ENCODE measurements around the gene OR2B2. TPM values are rescaled to one million over a fixed set of nuclear protein-coding genes. Genes with fewer than 3 reads are reported as not detected.
A peak's percentile ranks its signal among the peaks of the same experiment; 100 is the strongest.
"Not testable (repeated sequence)": the region's sequence is repeated elsewhere in the genome, so short reads cannot be mapped to it uniquely, and the experiment has no call there.

OR2B2 gene
- total and polyA plus RNA-seq, 4 donors: not detected

GRCh38 chr6:27924179-27924578 lies 12.0 kb upstream of the OR2B2 start:
- no peaks in the 10 kb centered on the region for H3K27me3 ChIP-seq (ENCODE audit: control insufficient read depth, insufficient read depth, low read length)
- no peak overlapping the region for H3K4me3 ChIP-seq (ENCODE audit: low read depth, low read length)
- 82% methylated on average over 4 of the region's 6 CpGs for WGBS (ENCODE audit: insufficient coverage)
- H3K9me3 ChIP-seq (ENCODE audit: control insufficient read depth, insufficient read depth, low read length): no peaks in the 10 kb centered on the region
- no peak overlapping the region for H3K27ac ChIP-seq (ENCODE audit: low read depth, low read length)
- H3K36me3 ChIP-seq (ENCODE audit: control insufficient read depth, insufficient read depth, low read length): no peaks in the 10 kb centered on the region
- peak in 1 of 6 donors; percentile 5 for DNase-seq (ENCODE audit: low read depth in 4 of 6, low spot score in 6 of 6)
- no peaks in the 10 kb centered on the region for H3K4me1 ChIP-seq (ENCODE audit: control insufficient read depth, insufficient read depth, low read length)

- no peak for DNase-seq (ENCODE audit: low read depth in 4 of 6, low spot score in 6 of 6)
- no peaks in the 10 kb centered on the region for H3K36me3 ChIP-seq (ENCODE audit: control insufficient read depth, insufficient read depth, low read length)
- no peaks in the 10 kb centered on the region for H3K4me1 ChIP-seq (ENCODE audit: control insufficient read depth, insufficient read depth, low read length)
- H3K27ac ChIP-seq (ENCODE audit: low read depth, low read length): no peak overlapping the region
- no peak overlapping the region for H3K4me3 ChIP-seq (ENCODE audit: low read depth, low read length)
- no peaks in the 10 kb centered on the region for H3K9me3 ChIP-seq (ENCODE audit: control insufficient read depth, insufficient read depth, low read length)
- no peaks in the 10 kb centered on the region for H3K27me3 ChIP-seq (ENCODE audit: control insufficient read depth, insufficient read depth, low read length)
Observed at GRCh38 chr6:27922949-27923348, 10.8 kb upstream of the OR2B2 start.

- Histone ChIP-seq H3K27ac (ENCODE audit: low read depth, low read length) (no peak overlapping the region), H3K4me3 (ENCODE audit: low read depth, low read length) (no peak overlapping the region), H3K4me1 (ENCODE audit: control insufficient read depth, insufficient read depth, low read length) (no peaks in the 10 kb centered on the region), H3K9me3 (ENCODE audit: control insufficient read depth, insufficient read depth, low read length) (no peaks in the 10 kb centered on the region), H3K36me3 (ENCODE audit: control insufficient read depth, insufficient read depth, low read length) (no peaks in the 10 kb centered on the region), H3K27me3 (ENCODE audit: control insufficient read depth, insufficient read depth, low read length) (no peaks in the 10 kb centered on the region)
- DNase-seq (ENCODE audit: low read depth in 4 of 6, low spot score in 6 of 6): peak in 1 of 6 donors; percentile 7
- WGBS (ENCODE audit: insufficient coverage): no CpG with 5 or more reads among the region's 1 CpG
Observed at GRCh38 chr6:27908017-27908416, 4.2 kb downstream of the OR2B2 start.

DNA sequence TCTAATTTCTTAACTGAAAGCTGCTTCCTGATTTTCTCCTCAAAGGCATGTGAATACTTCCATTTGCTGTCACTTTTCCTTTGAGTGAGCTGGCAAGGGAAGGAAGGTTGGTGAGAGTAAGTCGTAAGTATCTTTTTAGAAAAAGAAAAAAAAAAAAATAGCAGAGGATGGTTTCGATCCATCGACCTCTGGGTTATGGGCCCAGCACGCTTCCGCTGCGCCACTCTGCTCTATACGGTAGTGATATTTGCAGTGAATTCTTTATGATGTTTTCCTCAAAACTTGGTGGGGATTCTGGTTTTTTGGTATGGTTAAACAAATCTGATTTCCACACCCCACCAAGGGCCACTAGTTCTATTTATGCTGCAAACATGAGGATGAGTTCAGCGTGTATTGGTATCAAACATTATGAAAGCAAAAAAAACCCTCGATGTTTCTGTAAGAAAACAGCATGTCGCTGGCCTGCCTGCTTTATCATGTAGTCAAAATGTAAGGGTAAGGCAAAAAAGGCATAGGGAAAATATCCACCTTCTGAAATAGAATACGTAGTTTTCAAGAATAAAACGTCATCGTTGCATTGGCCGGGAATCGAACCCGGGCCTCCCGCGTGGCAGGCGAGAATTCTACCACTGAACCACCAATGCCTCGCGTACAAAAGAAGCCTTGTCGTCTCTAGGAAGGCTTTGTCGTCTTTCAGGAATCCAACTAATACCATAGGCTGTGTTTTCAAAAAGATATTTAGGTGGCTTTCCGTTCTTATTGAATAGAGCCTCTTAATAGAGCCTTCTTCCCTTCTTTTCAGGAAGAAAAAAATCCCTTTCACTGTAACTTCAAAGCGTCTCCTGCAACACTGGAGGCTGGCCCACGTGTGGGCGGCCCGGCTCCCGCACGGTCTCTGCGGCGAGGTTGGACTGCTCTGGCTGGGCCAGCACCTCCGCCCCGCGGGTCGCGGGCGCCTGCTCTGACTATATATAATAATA lies 9.6 kb downstream of the OR2B2 start:
- H3K4me3 ChIP-seq (ENCODE audit: low read depth, low read length): peak overlapping the region; percentile 73
- 0% methylated on average over 14 of the region's 38 CpGs for WGBS (ENCODE audit: insufficient coverage)
- DNase-seq (ENCODE audit: low read depth in 4 of 6, low spot score in 6 of 6): peak; percentile 86 to 98 (median 92)
- no peaks in the 10 kb centered on the region for H3K36me3 ChIP-seq (ENCODE audit: control insufficient read depth, insufficient read depth, low read length)
- peak overlapping the region; percentile 97 for H3K27ac ChIP-seq (ENCODE audit: low read depth, low read length)
- no peaks in the 10 kb centered on the region for H3K9me3 ChIP-seq (ENCODE audit: control insufficient read depth, insufficient read depth, low read length)
- H3K4me1 ChIP-seq (ENCODE audit: control insufficient read depth, insufficient read depth, low read length): no peaks in the 10 kb centered on the region
- H3K27me3 ChIP-seq (ENCODE audit: control insufficient read depth, insufficient read depth, low read length): no peaks in the 10 kb centered on the region

GRCh38 chr6:27901801-27902200 lies 10.4 kb downstream of the OR2B2 start:
- H3K36me3 ChIP-seq (ENCODE audit: control insufficient read depth, insufficient read depth, low read length): no peaks in the 10 kb centered on the region
- H3K27ac ChIP-seq (ENCODE audit: low read depth, low read length): no peak overlapping the region
- whole genome bisulfite sequencing (ENCODE audit: insufficient coverage): 100% methylated on average over 2 of the region's 8 CpGs
- H3K4me3 ChIP-seq (ENCODE audit: low read depth, low read length): peak overlapping the region; percentile 73
- H3K4me1 ChIP-seq (ENCODE audit: control insufficient read depth, insufficient read depth, low read length): no peaks in the 10 kb centered on the region
- no peaks in the 10 kb centered on the region for H3K27me3 ChIP-seq (ENCODE audit: control insufficient read depth, insufficient read depth, low read length)
- DNase-seq (ENCODE audit: low read depth in 4 of 6, low spot score in 6 of 6): peak in 1 of 6 donors; percentile 1
- H3K9me3 ChIP-seq (ENCODE audit: control insufficient read depth, insufficient read depth, low read length): no peaks in the 10 kb centered on the region

GRCh38 chr6:27900197-27900596 lies 12.0 kb downstream of the OR2B2 start:
- DNase-seq (ENCODE audit: low read depth in 4 of 6, low spot score in 6 of 6); H3K4me3 ChIP-seq (ENCODE audit: low read depth, low read length); H3K9me3 ChIP-seq (ENCODE audit: control insufficient read depth, insufficient read depth, low read length); H3K4me1 ChIP-seq (ENCODE audit: control insufficient read depth, insufficient read depth, low read length); H3K36me3 ChIP-seq (ENCODE audit: control insufficient read depth, insufficient read depth, low read length); H3K27me3 ChIP-seq (ENCODE audit: control insufficient read depth, insufficient read depth, low read length); H3K27ac ChIP-seq (ENCODE audit: low read depth, low read length): not testable (repeated sequence)
- no CpG with 5 or more reads among the region's 7 CpGs for WGBS (ENCODE audit: insufficient coverage)

GRCh38 chr6:27899543-27899942 lies 12.7 kb downstream of the OR2B2 start:
- Histone ChIP-seq H3K4me3 (ENCODE audit: low read depth, low read length) (no peak overlapping the region), H3K27me3 (ENCODE audit: control insufficient read depth, insufficient read depth, low read length) (no peaks in the 10 kb centered on the region), H3K27ac (ENCODE audit: low read depth, low read length) (no peak overlapping the region), H3K9me3 (ENCODE audit: control insufficient read depth, insufficient read depth, low read length) (no peaks in the 10 kb centered on the region), H3K4me1 (ENCODE audit: control insufficient read depth, insufficient read depth, low read length) (peaks cover 8% of the 10 kb centered on the region), H3K36me3 (ENCODE audit: control insufficient read depth, insufficient read depth, low read length) (no peaks in the 10 kb centered on the region)
- no peak for DNase-seq (ENCODE audit: low read depth in 4 of 6, low spot score in 6 of 6)

DNA sequence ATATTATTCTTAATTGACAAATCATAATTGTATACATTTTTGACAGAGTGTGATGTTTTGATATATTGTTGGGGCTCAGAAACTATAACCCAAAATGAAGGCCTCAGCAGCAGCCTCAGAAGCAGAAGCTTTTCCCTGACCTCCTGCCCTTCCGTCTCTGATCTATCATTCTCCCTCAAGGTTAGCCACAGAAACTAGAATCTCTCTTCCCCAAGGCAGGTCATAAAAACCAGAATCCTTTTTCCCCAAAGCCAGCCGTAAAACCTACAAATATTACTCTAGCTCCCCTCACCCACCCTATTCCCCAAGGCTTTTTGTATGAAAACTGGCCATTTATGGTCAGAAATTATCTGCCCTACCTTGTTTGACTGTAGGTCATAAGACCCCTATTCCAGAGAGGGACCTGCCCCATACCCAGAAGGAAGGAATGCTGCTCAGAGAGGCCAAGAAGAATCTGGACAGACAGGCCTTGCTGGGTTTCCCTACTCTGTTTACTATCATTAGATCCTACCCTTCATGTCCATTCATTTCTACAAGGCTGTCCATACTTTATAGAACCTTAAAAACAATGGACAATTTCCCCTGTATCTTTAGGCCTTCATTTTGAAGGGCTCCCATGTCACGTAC lies 14.5 kb downstream of the OR2B2 start:
- no peak for DNase-seq (ENCODE audit: low read depth in 4 of 6, low spot score in 6 of 6)
- WGBS (ENCODE audit: insufficient coverage): 75% methylated on average over 2 of the region's 3 CpGs
- no peaks in the 10 kb centered on the region for H3K36me3 ChIP-seq (ENCODE audit: control insufficient read depth, insufficient read depth, low read length)
- H3K4me1 ChIP-seq (ENCODE audit: control insufficient read depth, insufficient read depth, low read length): peaks cover 22% of the 10 kb centered on the region
- no peak overlapping the region for H3K27ac ChIP-seq (ENCODE audit: low read depth, low read length)
- no peaks in the 10 kb centered on the region for H3K27me3 ChIP-seq (ENCODE audit: control insufficient read depth, insufficient read depth, low read length)
- H3K9me3 ChIP-seq (ENCODE audit: control insufficient read depth, insufficient read depth, low read length): no peaks in the 10 kb centered on the region
- no peak overlapping the region for H3K4me3 ChIP-seq (ENCODE audit: low read depth, low read length)

DNA sequence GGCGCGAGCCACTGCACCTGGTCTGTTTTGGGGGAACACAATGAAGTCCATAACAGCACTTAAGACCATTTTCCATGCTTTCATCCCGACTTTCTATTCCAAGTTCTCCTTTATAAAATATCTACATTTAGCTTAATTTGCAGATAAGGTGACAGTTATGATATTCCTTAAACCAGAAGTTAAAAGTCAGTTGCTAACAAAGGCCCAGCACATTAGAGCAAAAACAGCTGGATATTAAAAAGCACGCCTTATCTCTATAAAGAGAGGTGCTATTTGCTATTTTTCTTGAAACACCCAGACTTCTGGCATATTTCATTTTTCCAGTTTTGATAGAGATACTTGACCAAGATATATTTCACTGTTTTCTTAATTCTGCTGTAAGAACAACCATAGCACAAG lies 15.8 kb downstream of the OR2B2 start:
- Histone ChIP-seq H3K9me3 (ENCODE audit: control insufficient read depth, insufficient read depth, low read length) (no peaks in the 10 kb centered on the region), H3K4me1 (ENCODE audit: control insufficient read depth, insufficient read depth, low read length) (peaks cover 33% of the 10 kb centered on the region), H3K4me3 (ENCODE audit: low read depth, low read length) (no peak overlapping the region), H3K36me3 (ENCODE audit: control insufficient read depth, insufficient read depth, low read length) (no peaks in the 10 kb centered on the region), H3K27me3 (ENCODE audit: control insufficient read depth, insufficient read depth, low read length) (no peaks in the 10 kb centered on the region), H3K27ac (ENCODE audit: low read depth, low read length) (peak overlapping the region; percentile 99)
- DNase-seq (ENCODE audit: low read depth in 4 of 6, low spot score in 6 of 6): no peak
- WGBS (ENCODE audit: insufficient coverage): no CpG with 5 or more reads among the region's 4 CpGs

Data from spinal cord (tissue), 10 donors.